Measurements from ENCODE around the gene FLT4.

The FLT4 gene

GRCh38 chr5:180628827-180629750 is 20.3 kb downstream of the FLT4 start:
- Mint-ChIP-seq H3K4me1 (ENCODE audit: low read depth) (no peaks in the 10 kb centered on the region), H3K9me3 (no peaks in the 10 kb centered on the region), H3K27me3 (no peaks in the 10 kb centered on the region), H3K4me3 (no peak overlapping the region), H3K27ac (no peak overlapping the region), H3K36me3 (ENCODE audit: low read depth) (no peaks in the 10 kb centered on the region)

- no peak overlapping the region for H3K27ac Mint-ChIP-seq
- H3K4me1 Mint-ChIP-seq (ENCODE audit: low read depth) = peaks cover 4% of the 10 kb centered on the region
- H3K9me3 Mint-ChIP-seq = no peaks in the 10 kb centered on the region
- no peaks in the 10 kb centered on the region for H3K27me3 Mint-ChIP-seq
- H3K4me3 Mint-ChIP-seq = no peak overlapping the region
- H3K36me3 Mint-ChIP-seq (ENCODE audit: low read depth) = no peaks in the 10 kb centered on the region
Measured at GRCh38 chr5:180628211-180628610, 21.2 kb downstream of the FLT4 start.

GRCh38 chr5:180627386-180628120 is 21.8 kb downstream of the FLT4 start:
- H3K4me3 Mint-ChIP-seq = no peak overlapping the region
- no peaks in the 10 kb centered on the region for H3K27me3 Mint-ChIP-seq
- H3K36me3 Mint-ChIP-seq (ENCODE audit: low read depth) = no peaks in the 10 kb centered on the region
- H3K27ac Mint-ChIP-seq = no peak overlapping the region
- no peaks in the 10 kb centered on the region for H3K9me3 Mint-ChIP-seq
- H3K4me1 Mint-ChIP-seq (ENCODE audit: low read depth) = peaks cover 4% of the 10 kb centered on the region

- H3K4me1 Mint-ChIP-seq (ENCODE audit: low read depth) = peaks cover 4% of the 10 kb centered on the region
- no peaks in the 10 kb centered on the region for H3K9me3 Mint-ChIP-seq
- H3K27me3 Mint-ChIP-seq = no peaks in the 10 kb centered on the region
- no peak overlapping the region for H3K4me3 Mint-ChIP-seq
- no peaks in the 10 kb centered on the region for H3K36me3 Mint-ChIP-seq (ENCODE audit: low read depth)
- H3K27ac Mint-ChIP-seq = no peak overlapping the region
Measured at GRCh38 chr5:180626661-180627385, 22.6 kb downstream of the FLT4 start.

- Mint-ChIP-seq H3K4me1 (ENCODE audit: low read depth) (peaks cover 4% of the 10 kb centered on the region), H3K36me3 (ENCODE audit: low read depth) (no peaks in the 10 kb centered on the region), H3K4me3 (no peak overlapping the region), H3K27ac (no peak overlapping the region), H3K9me3 (no peaks in the 10 kb centered on the region), H3K27me3 (no peaks in the 10 kb centered on the region)
Measured at GRCh38 chr5:180625791-180626660, 23.4 kb downstream of the FLT4 start.

- Mint-ChIP-seq H3K9me3 (no peaks in the 10 kb centered on the region), H3K4me3 (no peak overlapping the region), H3K36me3 (ENCODE audit: low read depth) (no peaks in the 10 kb centered on the region), H3K27me3 (no peaks in the 10 kb centered on the region), H3K27ac (no peak overlapping the region), H3K4me1 (ENCODE audit: low read depth) (peaks cover 4% of the 10 kb centered on the region)
Measured at GRCh38 chr5:180625125-180625790, 24.1 kb downstream of the FLT4 start.

- Mint-ChIP-seq H3K9me3 (no peaks in the 10 kb centered on the region), H3K4me1 (ENCODE audit: low read depth) (peaks cover 4% of the 10 kb centered on the region), H3K36me3 (ENCODE audit: low read depth) (no peaks in the 10 kb centered on the region), H3K27me3 (no peaks in the 10 kb centered on the region), H3K4me3 (no peak overlapping the region), H3K27ac (no peak overlapping the region)
Measured at GRCh38 chr5:180624587-180624986, 24.8 kb downstream of the FLT4 start.

- H3K27ac Mint-ChIP-seq = peak overlapping the region; percentile 59
- H3K36me3 Mint-ChIP-seq (ENCODE audit: low read depth) = no peaks in the 10 kb centered on the region
- H3K4me3 Mint-ChIP-seq = no peak overlapping the region
- no peaks in the 10 kb centered on the region for H3K9me3 Mint-ChIP-seq
- no peaks in the 10 kb centered on the region for H3K27me3 Mint-ChIP-seq
- H3K4me1 Mint-ChIP-seq (ENCODE audit: low read depth) = peaks cover 4% of the 10 kb centered on the region
Measured at GRCh38 chr5:180623844-180624243, 25.6 kb downstream of the FLT4 start.

- Mint-ChIP-seq H3K27ac (no peak overlapping the region), H3K27me3 (no peaks in the 10 kb centered on the region)
Measured at GRCh38 chr5:180623411-180623834, 26.0 kb downstream of the FLT4 start.

GRCh38 chr5:180622910-180623309 is 26.5 kb downstream of the FLT4 start:
- Mint-ChIP-seq H3K27ac (no peak overlapping the region), H3K9me3 (no peaks in the 10 kb centered on the region), H3K4me1 (ENCODE audit: low read depth) (peaks cover 4% of the 10 kb centered on the region), H3K27me3 (no peaks in the 10 kb centered on the region), H3K36me3 (ENCODE audit: low read depth) (no peaks in the 10 kb centered on the region), H3K4me3 (no peak overlapping the region)

More at GRCh38 chr5:180623411-180623834, 26.0 kb downstream of the FLT4 start:
- H3K36me3 Mint-ChIP-seq (ENCODE audit: low read depth) = no peaks in the 10 kb centered on the region
- no peak overlapping the region for H3K4me3 Mint-ChIP-seq
- peaks cover 4% of the 10 kb centered on the region for H3K4me1 Mint-ChIP-seq (ENCODE audit: low read depth)
- no peaks in the 10 kb centered on the region for H3K9me3 Mint-ChIP-seq

- peaks cover 4% of the 10 kb centered on the region for H3K4me1 Mint-ChIP-seq (ENCODE audit: low read depth)
- H3K9me3 Mint-ChIP-seq = no peaks in the 10 kb centered on the region
- H3K36me3 Mint-ChIP-seq (ENCODE audit: low read depth) = no peaks in the 10 kb centered on the region
- H3K27me3 Mint-ChIP-seq = no peaks in the 10 kb centered on the region
- H3K4me3 Mint-ChIP-seq = no peak overlapping the region
- no peak overlapping the region for H3K27ac Mint-ChIP-seq
Measured at GRCh38 chr5:180621311-180621710, 28.1 kb downstream of the FLT4 start.

- Mint-ChIP-seq H3K4me1 (ENCODE audit: low read depth) (peaks cover 4% of the 10 kb centered on the region), H3K36me3 (ENCODE audit: low read depth) (no peaks in the 10 kb centered on the region), H3K9me3 (no peaks in the 10 kb centered on the region), H3K4me3 (no peak overlapping the region), H3K27ac (no peak overlapping the region), H3K27me3 (no peaks in the 10 kb centered on the region)
Measured at GRCh38 chr5:180620014-180620413, 29.4 kb downstream of the FLT4 start.

- H3K4me1 Mint-ChIP-seq (ENCODE audit: low read depth) = peaks cover 4% of the 10 kb centered on the region
- H3K27ac Mint-ChIP-seq = no peak overlapping the region
- H3K27me3 Mint-ChIP-seq = no peaks in the 10 kb centered on the region
- no peak overlapping the region for H3K4me3 Mint-ChIP-seq
- no peaks in the 10 kb centered on the region for H3K9me3 Mint-ChIP-seq
- H3K36me3 Mint-ChIP-seq (ENCODE audit: low read depth) = no peaks in the 10 kb centered on the region
Measured at GRCh38 chr5:180619563-180619915, 29.9 kb downstream of the FLT4 start.

Data from stimulated activated naive CD8-positive, alpha-beta T cell treated with anti-CD3 and anti-CD28 coated beads, Interleukin-15, Interleukin-2, amounts not matched to agents 100 ng/mL and 50 ng/mL, for 24 hours (primary cell).